WTC11 (cell line): ENCODE data around the gene SNRPD1. TPM values are rescaled to one million over a fixed set of nuclear protein-coding genes. Genes with fewer than 3 reads are reported as not detected.

ENCODE experiments used
- ATAC-seq: fragments of 200-7000 bp; cut with Tn5 transposase; 2 replicates; pipeline ENCODE4 v1.10.0; 2021; ENCODE audit warnings: mild to moderate bottlenecking, moderate library complexity
- CTCF ChIA-PET: fragments of 300-600 bp; sonication (Branson Sonifier 250); formaldehyde crosslinking; loops from one replicate; lab custom pipeline; 2021; ENCODE audit warnings: antibody characterized with exemption; lab: Charles Lee
- POLR2A ChIA-PET: fragments of 350-600 bp; sonication (Branson Sonifier 250); formaldehyde crosslinking; loops from one replicate; lab custom pipeline; 2021; ENCODE audit warnings: antibody characterized with exemption; lab: Charles Lee
- DNase-seq: peaks from one replicate; pipeline ENCODE4 v3.0.0; 2021; ENCODE audit warnings: low spot score
- H3K27ac Mint-ChIP-seq: 2 replicates; pipeline ENCODE4 v1.8.0; 2021; ENCODE audit warnings: mixed read lengths
- H3K27me3 Mint-ChIP-seq: 2 replicates; pipeline ENCODE4 v1.8.0; 2021; ENCODE audit warnings: low read depth, mild to moderate bottlenecking, moderate library complexity, mixed read lengths
- H3K36me3 Mint-ChIP-seq: 2 replicates; pipeline ENCODE4 v1.8.0; 2021; ENCODE audit warnings: mixed read lengths
- H3K4me1 Mint-ChIP-seq: 2 replicates; pipeline ENCODE4 v1.8.0; 2022; ENCODE audit warnings: mixed read lengths
- H3K4me3 Mint-ChIP-seq: 2 replicates; pipeline ENCODE4 v1.8.0; 2021; ENCODE audit warnings: mild to moderate bottlenecking, moderate library complexity, mixed read lengths
- H3K9me3 Mint-ChIP-seq: 2 replicates; pipeline ENCODE4 v1.8.0; 2021; ENCODE audit warnings: mixed read lengths
- CTCF ChIP-seq: fragments of 200-600 bp; IDR thresholded peaks from 2 replicates; pipeline ENCODE4 v1.8.0; 2022; ENCODE audit warnings: antibody characterized with exemption
- E2F4 ChIP-seq: sonication (generic); formaldehyde crosslinking; IDR thresholded peaks from 2 replicates; pipeline ENCODE4 v1.8.1; 2022; ENCODE audit warnings: low read depth, mild to moderate bottlenecking, moderate library complexity, missing genetic modification reagents, borderline replicate concordance
- E2F5 ChIP-seq: sonication (generic); formaldehyde crosslinking; IDR thresholded peaks from 2 replicates; pipeline ENCODE4 v1.8.1; 2022; ENCODE audit warnings: mild to moderate bottlenecking, moderate library complexity, missing genetic modification reagents
- ELF4 ChIP-seq: sonication (generic); formaldehyde crosslinking; IDR thresholded peaks from 2 replicates; pipeline ENCODE4 v1.8.1; 2022; ENCODE audit warnings: low read depth, mild to moderate bottlenecking, moderate library complexity, missing genetic modification reagents
- FOXJ3 ChIP-seq: sonication (generic); formaldehyde crosslinking; IDR thresholded peaks from 2 replicates; pipeline ENCODE4 v1.9.0; 2021; ENCODE audit warnings: missing genetic modification reagents, mild to moderate bottlenecking, borderline replicate concordance
- FOXP1 ChIP-seq: sonication (generic); formaldehyde crosslinking; IDR thresholded peaks from 2 replicates; pipeline ENCODE4 v1.8.0; 2022; ENCODE audit warnings: missing genetic modification reagents, mild to moderate bottlenecking, moderate library complexity, borderline replicate concordance
- FOXP4 ChIP-seq: sonication (generic); formaldehyde crosslinking; IDR thresholded peaks from 2 replicates; pipeline ENCODE4 v1.8.0; 2022; ENCODE audit warnings: mild to moderate bottlenecking, missing genetic modification reagents
- GRHL2 ChIP-seq: fragments of 250-450 bp; sonication (Bioruptor Pico); IDR thresholded peaks from 2 replicates; pipeline ENCODE4 v1.8.0; 2022; ENCODE audit warnings: mild to moderate bottlenecking, moderate library complexity; ENCODE audit not compliant: insufficient replicate concordance, severe bottlenecking
- PRDM15 ChIP-seq: sonication (generic); formaldehyde crosslinking; IDR thresholded peaks from 2 replicates; pipeline ENCODE4 v1.8.0; 2022; ENCODE audit warnings: missing genetic modification reagents
- PREB ChIP-seq: sonication (generic); formaldehyde crosslinking; IDR thresholded peaks from 2 replicates; pipeline ENCODE4 v1.8.1; 2022; ENCODE audit warnings: mild to moderate bottlenecking, missing genetic modification reagents, moderate library complexity, borderline replicate concordance
- TEAD4 ChIP-seq: sonication (generic); formaldehyde crosslinking; IDR thresholded peaks from 2 replicates; pipeline ENCODE4 v1.8.0; 2022; ENCODE audit warnings: mild to moderate bottlenecking, missing genetic modification reagents
- TP53 ChIP-seq: sonication (generic); formaldehyde crosslinking; IDR thresholded peaks from 2 replicates; pipeline ENCODE4 v1.8.1; 2023; ENCODE audit warnings: mild to moderate bottlenecking, missing genetic modification reagents
- ZBTB43 ChIP-seq: sonication (generic); formaldehyde crosslinking; IDR thresholded peaks from 2 replicates; pipeline ENCODE4 v1.8.1; 2023; ENCODE audit warnings: mild to moderate bottlenecking, missing genetic modification reagents
- ZMAT4 ChIP-seq: fragments of 250-450 bp; sonication (Bioruptor Pico); IDR thresholded peaks from 2 replicates; pipeline ENCODE4 v1.9.0; 2021; ENCODE audit warnings: mild to moderate bottlenecking
- ZNF138 ChIP-seq: sonication (generic); formaldehyde crosslinking; conservative IDR thresholded peaks from 2 replicates; pipeline ENCODE4 v1.8.1; 2022; ENCODE audit warnings: mild to moderate bottlenecking, moderate library complexity, missing genetic modification reagents
- ZNF232 ChIP-seq: sonication (generic); formaldehyde crosslinking; IDR thresholded peaks from 2 replicates; pipeline ENCODE4 v1.8.0; 2022; ENCODE audit warnings: mild to moderate bottlenecking, missing genetic modification reagents
- ZSCAN18 ChIP-seq: fragments of 250-450 bp; sonication (Bioruptor Pico); IDR thresholded peaks from 2 replicates; pipeline ENCODE4 v2.1.2; 2022; ENCODE audit warnings: mild to moderate bottlenecking, moderate library complexity
- total RNA-seq: library from RNA; stranded (reverse); gene quantifications from 3 replicates; pipeline ENCODE4 v1.2.3, GENCODE V29; 2021

Gene SNRPD1
- total RNA-seq, 1 experiment from 2014 or later, result 137 TPM

- 0 out of 2 replicates have a peak, but pooled peaks have one; percentile 80 for TF ChIP-seq FOXP4
Observed at GRCh38 chr18:21600526-21601410, 11.3 kb upstream of the SNRPD1 start, which contains the start of gene ESCO1 (continued).

GRCh38 chr18:21602299-21602587, 9.9 kb upstream of the SNRPD1 start:
- POLR2A ChIA-PET, result interaction anchor here (1.3 kb wide), 1 partner anchor 10 kb away, joined by 8 read pairs; the partner anchor contains the start of gene SNRPD1
- no peak for DNase-seq
- Mint-ChIP-seq H3K9me3 (no peaks in the 10 kb centered on the region), H3K36me3 (no peaks in the 10 kb centered on the region), H3K4me1 (peaks cover 14% of the 10 kb centered on the region), H3K4me3 (peak overlapping the region; percentile 45), H3K27me3 (peaks cover 11% of the 10 kb centered on the region), H3K27ac (no peak overlapping the region)
- ATAC-seq, result no peak
- TF ChIP-seq TP53 (CRISPR knock-in tag) (no peak), FOXP1 (no peak), E2F5 (CRISPR knock-in tag) (no peak), ZNF232 (no peak), CTCF (no peak), ZMAT4 (no peak), PREB (CRISPR knock-in tag) (no peak), ZSCAN18 (CRISPR knock-in tag) (no peak), ZBTB43 (CRISPR knock-in tag) (no peak), TEAD4 (CRISPR knock-in tag) (no peak)
- CTCF ChIA-PET, result interaction anchor here (4.1 kb wide), 1 partner anchor 9 kb away, joined by 86 read pairs; the partner anchor contains the start of gene SNRPD1

GRCh38 chr18:21604671-21605070, 7.4 kb upstream of the SNRPD1 start:
- Mint-ChIP-seq H3K4me3 (no peak overlapping the region), H3K4me1 (peaks cover 2% of the 10 kb centered on the region; the same call in 1 of the 2 replicates), H3K9me3 (no peaks in the 10 kb centered on the region)
- DNase-seq, result no peak
- ChIA-PET POLR2A (no interaction called here), CTCF (no interaction called here)
- no peak for TF ChIP-seq E2F4
- no peak for TF ChIP-seq PRDM15 (CRISPR knock-in tag)
- TF ChIP-seq FOXJ3 (CRISPR knock-in tag), result no peak
- no peak for TF ChIP-seq GRHL2 (CRISPR knock-in tag)
- TF ChIP-seq ELF4 (CRISPR knock-in tag), result no peak
- TF ChIP-seq FOXP1, result no peak
- TF ChIP-seq ZNF138 (CRISPR knock-in tag), result no peak
- TF ChIP-seq, all 79 proteins: peak for 0
- Mint-ChIP-seq H3K27me3 (peaks cover 11% of the 10 kb centered on the region), H3K27ac (no peak overlapping the region), H3K36me3 (no peaks in the 10 kb centered on the region)
- ATAC-seq, result no peak
